ENCODE measurements around the gene ADISSP.

Gene ADISSP

GRCh38 chr20:3778976-3779375 lies 11.4 kb upstream of the ADISSP start:
- DNase-seq = no peak

GRCh38 chr20:3777716-3778629 lies 10.4 kb upstream of the ADISSP start:
- peak in 3 of 5 donors; percentile 34 to 52 (median 38) for DNase-seq

GRCh38 chr20:3777381-3777715 lies 9.8 kb upstream of the ADISSP start:
- DNase-seq = no peak

GRCh38 chr20:3775457-3776108 lies 8.0 kb upstream of the ADISSP start:
- no peak for DNase-seq

GRCh38 chr20:3771552-3772058 lies 4.1 kb upstream of the ADISSP start:
- no peak for DNase-seq

GRCh38 chr20:3768342-3769130 lies 983 bp upstream of the ADISSP start:
- DNase-seq = peak; percentile 74 to 86 (median 81)

GRCh38 chr20:3767110-3767426 lies 485 bp downstream of the ADISSP start:
- DNase-seq = no peak

GRCh38 chr20:3766422-3767109 lies 987 bp downstream of the ADISSP start:
- DNase-seq = no peak

- DNase-seq = no peak
Measured at GRCh38 chr20:3765171-3765882, 2.2 kb downstream of the ADISSP start.

- no peak for DNase-seq
Measured at GRCh38 chr20:3764659-3765058, 2.9 kb downstream of the ADISSP start.

GRCh38 chr20:3763671-3764601 lies 3.6 kb downstream of the ADISSP start:
- no peak for DNase-seq

- DNase-seq = no peak
Measured at GRCh38 chr20:3760655-3761348, 6.8 kb downstream of the ADISSP start.

- no peak for DNase-seq
Measured at GRCh38 chr20:3759884-3760283, 7.7 kb downstream of the ADISSP start.

- no peak for DNase-seq
Measured at GRCh38 chr20:3759316-3759823, 8.2 kb downstream of the ADISSP start.

- no peak for DNase-seq
Measured at GRCh38 chr20:3758566-3758965, 9.0 kb downstream of the ADISSP start.

- no peak for DNase-seq
Measured at GRCh38 chr20:3757268-3757667, 10.3 kb downstream of the ADISSP start.

GRCh38 chr20:3755814-3756480 lies 11.6 kb downstream of the ADISSP start:
- no peak for DNase-seq

- DNase-seq = no peak
Measured at GRCh38 chr20:3755269-3755668, 12.3 kb downstream of the ADISSP start.

GRCh38 chr20:3754276-3754630 lies 13.3 kb downstream of the ADISSP start:
- DNase-seq = no peak
